ENCODE results near the gene DMRTB1.

GRCh38 chr1:53495633-53496345 is 36.6 kb downstream of the DMRTB1 start:
- TF ChIP-seq CTCF (conservative IDR thresholded peaks at IDR 0.05 in 1 of 2, IDR thresholded peaks at IDR 0.05 in 1 of 2; ENCODE audit: low read depth in 1 of 2, low read length in 2 of 2) (no peak), EZH2 (IDR thresholded peaks at IDR 0.05; ENCODE audit: low read length, missing control alignments) (no peak)
